NB4 (cell line): ENCODE results near the gene ADORA1.

Experiments
- CTCF ChIP-seq: IDR thresholded peaks from one replicate; pipeline ENCODE4 v1.5.1; 2012; ENCODE audit warnings: low read depth, low read length
- POLR2A ChIP-seq: IDR thresholded peaks from 2 replicates; pipeline ENCODE4 v1.6.1; 2011; ENCODE audit warnings: mild to moderate bottlenecking; ENCODE audit not compliant: insufficient read length; ENCODE audit errors: extremely low read depth

GRCh38 chr1:203201516-203202205, 74.1 kb downstream of the ADORA1 start:
- TF ChIP-seq POLR2A (no peak), CTCF (no peak)
